ENCODE data around the gene ASGR1.

DNA sequence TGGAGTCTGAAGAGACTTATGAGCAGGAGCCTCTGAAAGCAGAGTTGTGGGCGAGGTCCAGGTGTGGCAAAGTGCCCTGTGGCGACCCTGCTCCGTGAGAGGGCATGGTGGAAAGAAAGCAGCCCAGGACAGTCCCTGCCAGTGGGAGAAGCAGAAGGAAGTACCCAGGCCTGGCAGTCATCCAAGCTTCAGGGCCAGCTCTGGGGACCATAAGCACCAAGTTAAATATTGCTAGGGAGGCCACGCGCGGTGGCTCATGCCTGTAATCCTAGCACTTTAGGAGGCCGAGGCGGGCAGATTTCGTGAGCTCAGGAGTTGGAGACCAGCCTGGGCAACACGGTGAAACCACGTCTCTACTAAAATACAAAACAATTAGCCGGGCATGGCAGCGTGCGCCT is 4.9 kb upstream of the ASGR1 start:
- TF ChIP-seq POLR2AphosphoS5 (IDR thresholded peaks at IDR 0.05) (no peak), POLR2A (IDR thresholded peaks at IDR 0.05) (no peak)
- TF ChIP-seq, protein P1, sequence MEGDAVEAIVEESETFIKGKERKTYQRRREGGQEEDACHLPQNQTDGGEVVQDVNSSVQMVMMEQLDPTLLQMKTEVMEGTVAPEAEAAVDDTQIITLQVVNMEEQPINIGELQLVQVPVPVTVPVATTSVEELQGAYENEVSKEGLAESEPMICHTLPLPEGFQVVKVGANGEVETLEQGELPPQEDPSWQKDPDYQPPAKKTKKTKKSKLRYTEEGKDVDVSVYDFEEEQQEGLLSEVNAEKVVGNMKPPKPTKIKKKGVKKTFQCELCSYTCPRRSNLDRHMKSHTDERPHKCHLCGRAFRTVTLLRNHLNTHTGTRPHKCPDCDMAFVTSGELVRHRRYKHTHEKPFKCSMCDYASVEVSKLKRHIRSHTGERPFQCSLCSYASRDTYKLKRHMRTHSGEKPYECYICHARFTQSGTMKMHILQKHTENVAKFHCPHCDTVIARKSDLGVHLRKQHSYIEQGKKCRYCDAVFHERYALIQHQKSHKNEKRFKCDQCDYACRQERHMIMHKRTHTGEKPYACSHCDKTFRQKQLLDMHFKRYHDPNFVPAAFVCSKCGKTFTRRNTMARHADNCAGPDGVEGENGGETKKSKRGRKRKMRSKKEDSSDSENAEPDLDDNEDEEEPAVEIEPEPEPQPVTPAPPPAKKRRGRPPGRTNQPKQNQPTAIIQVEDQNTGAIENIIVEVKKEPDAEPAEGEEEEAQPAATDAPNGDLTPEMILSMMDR (IDR thresholded peaks at IDR 0.05 in 8 of 11, conservative IDR thresholded peaks at IDR 0.05 in 3 of 11), result no peak

Measured in spleen (tissue), 7 donors.